Neuronal stem cell (in vitro differentiated cells): ENCODE data around the gene DLG2.
"Not testable (repeated sequence)": the region's sequence is repeated elsewhere in the genome, so short reads cannot be mapped to it uniquely, and the experiment has no call there.

Source experiments
- DNase-seq: peaks from one replicate; pipeline ENCODE4 v3.0.0-alpha.2; 2013; ENCODE audit warnings: low spot score
- H2AFZ ChIP-seq: one replicate; pipeline ENCODE4 v1.6.1; 2013; ENCODE audit warnings: mild to moderate bottlenecking, low read length, inconsistent platforms
- H2AK5ac ChIP-seq: 2 replicates; pipeline ENCODE4 v1.6.1; 2013; ENCODE audit warnings: low read depth, mild to moderate bottlenecking, inconsistent platforms, low read length, moderate library complexity, mixed read lengths
- H2BK120ac ChIP-seq: 2 replicates; pipeline ENCODE4 v1.6.1; 2013; ENCODE audit warnings: low read depth, mild to moderate bottlenecking, inconsistent platforms, low read length, moderate library complexity, mixed read lengths
- H2BK12ac ChIP-seq: one replicate; pipeline ENCODE4 v1.6.1; 2013; ENCODE audit warnings: low read length, inconsistent platforms
- H2BK15ac ChIP-seq: 2 replicates; pipeline ENCODE4 v1.6.1; 2013; ENCODE audit warnings: mild to moderate bottlenecking, low read length, inconsistent platforms, mixed read lengths
- H2BK5ac ChIP-seq: one replicate; pipeline ENCODE4 v1.6.1; 2013; ENCODE audit warnings: inconsistent platforms, mild to moderate bottlenecking, low read length, moderate library complexity
- H3K14ac ChIP-seq: one replicate; pipeline ENCODE4 v1.6.1; 2013; ENCODE audit warnings: low read length, inconsistent platforms
- H3K18ac ChIP-seq: 2 replicates; pipeline ENCODE4 v1.6.1; 2013; ENCODE audit warnings: low read length, inconsistent platforms
- H3K23ac ChIP-seq: 2 replicates; pipeline ENCODE4 v1.6.1; 2013; ENCODE audit warnings: low read depth, mild to moderate bottlenecking, mixed read lengths, low read length, inconsistent platforms; ENCODE audit not compliant: poor library complexity
- H3K27ac ChIP-seq: replicated peaks from 3 replicates; pipeline ENCODE4 v1.5.1; 2013; ENCODE audit warnings: low read length, inconsistent platforms
- H3K27me3 ChIP-seq, 3 experiments: 2 replicates each; pipeline ENCODE4 v1.6.1; 2013; ENCODE audit warnings: low read length in 3 of 3, mild to moderate bottlenecking in 2 of 3, inconsistent platforms in 1 of 3, low read depth in 1 of 3, mixed read lengths in 1 of 3, moderate library complexity in 1 of 3; ENCODE audit not compliant: control insufficient read depth in 3 of 3, insufficient read depth in 3 of 3
- H3K36me3 ChIP-seq, 2 donors: replicated peaks in 1 of 2; 2 replicates each; pipeline ENCODE4 v1.6.1; 2013; ENCODE audit warnings: low read length in 2 of 2; ENCODE audit not compliant: control insufficient read depth in 2 of 2, insufficient read depth in 2 of 2
- H3K4ac ChIP-seq: 2 replicates; pipeline ENCODE4 v1.6.1; 2013; ENCODE audit warnings: inconsistent platforms, mild to moderate bottlenecking, low read length, moderate library complexity
- H3K4me1 ChIP-seq, 2 donors: 1 replicate in 1 of 2; 2 replicates in 1 of 2; pipeline ENCODE4 v1.6.1; 2013; ENCODE audit warnings: low read length in 2 of 2, low read depth in 1 of 2; ENCODE audit not compliant: control insufficient read depth in 2 of 2, insufficient read depth in 1 of 2
- H3K4me2 ChIP-seq: one replicate; pipeline ENCODE4 v1.6.1; 2013; ENCODE audit warnings: mild to moderate bottlenecking, low read length, inconsistent platforms; ENCODE audit not compliant: insufficient read depth, poor library complexity, severe bottlenecking
- H3K4me3 ChIP-seq, 2 donors: 2 replicates each; pipeline ENCODE4 v1.5.1; 2013; ENCODE audit warnings: low read length in 2 of 2, mild to moderate bottlenecking in 2 of 2, inconsistent platforms in 1 of 2, moderate library complexity in 1 of 2
- H3K79me1 ChIP-seq: one replicate; pipeline ENCODE4 v1.6.1; 2013; ENCODE audit warnings: low read depth, mild to moderate bottlenecking, inconsistent platforms, low read length, moderate library complexity
- H3K9ac ChIP-seq: one replicate; pipeline ENCODE4 v1.6.1; 2013; ENCODE audit warnings: mild to moderate bottlenecking, low read depth, low read length, inconsistent platforms; ENCODE audit not compliant: poor library complexity
- H3K9me3 ChIP-seq, 2 donors: replicated peaks in 1 of 2; 2 replicates each; pipeline versions ENCODE3 to v1.6.1; 2013; ENCODE audit warnings: low read length in 2 of 2, mild to moderate bottlenecking in 2 of 2, inconsistent platforms in 1 of 2, low read depth in 1 of 2, mixed read lengths in 1 of 2, moderate library complexity in 1 of 2; ENCODE audit not compliant: control insufficient read depth in 2 of 2, insufficient read depth in 1 of 2
- H4K8ac ChIP-seq: one replicate; pipeline ENCODE4 v1.6.1; 2013; ENCODE audit warnings: low read depth, mild to moderate bottlenecking, inconsistent platforms, low read length, moderate library complexity
- H4K91ac ChIP-seq: one replicate; pipeline ENCODE4 v1.6.1; 2013; ENCODE audit warnings: low read length, low read depth, mild to moderate bottlenecking, inconsistent platforms; ENCODE audit not compliant: poor library complexity
- WGBS, 2 donors: extraction: QIAGEN DNeasy Blood & Tissue Kit; methylation state at CpG; one replicate each; pipeline ENCODE4 v1.1.7; 2013; ENCODE audit warnings: missing lambda C conversion rate in 2 of 2, mixed read lengths in 1 of 2; ENCODE audit not compliant: insufficient read length in 2 of 2, insufficient replicate concordance in 1 of 2; ENCODE audit errors: extremely low coverage in 2 of 2; 5-methylcytosine and 5-hydroxymethylcytosine counted together

Gene DLG2

GRCh38 chr11:85377901-85378300 is 249.2 kb downstream of the DLG2 start:
- H2AK5ac ChIP-seq = no peak overlapping the region
- H3K23ac ChIP-seq = no peak overlapping the region
- no peak overlapping the region for H4K8ac ChIP-seq
- no peak overlapping the region for H2BK120ac ChIP-seq
- no peak overlapping the region for H3K27ac ChIP-seq
- no peaks in the 10 kb centered on the region for H3K27me3 ChIP-seq
- H3K9ac ChIP-seq = no peak overlapping the region
- no peaks in the 10 kb centered on the region for H3K4me1 ChIP-seq
- no peak overlapping the region for H2AFZ ChIP-seq
- no peak overlapping the region for H3K4ac ChIP-seq
- no peak for DNase-seq
- H3K79me1 ChIP-seq = no peaks in the 10 kb centered on the region
- no peak overlapping the region for H2BK12ac ChIP-seq
- H3K14ac ChIP-seq = no peak overlapping the region
- H3K36me3 ChIP-seq = no peaks in the 10 kb centered on the region
- no peak overlapping the region for H3K4me3 ChIP-seq
- no peak overlapping the region for H3K4me2 ChIP-seq
- no peak overlapping the region for H3K18ac ChIP-seq
- no peak overlapping the region for H2BK15ac ChIP-seq
- no peaks in the 10 kb centered on the region for H3K9me3 ChIP-seq
- H4K91ac ChIP-seq = no peak overlapping the region
- no peak overlapping the region for H2BK5ac ChIP-seq

- H3K36me3 ChIP-seq = no peaks in the 10 kb centered on the region
- no CpG with 5 or more reads among the region's 6 CpGs for WGBS, 2 donors
- no peak overlapping the region for H3K4ac ChIP-seq
- no peak overlapping the region for H4K8ac ChIP-seq
- no peak overlapping the region for H3K9ac ChIP-seq
- H3K14ac ChIP-seq = no peak overlapping the region
- H2AK5ac ChIP-seq = no peak overlapping the region
- H2BK12ac ChIP-seq = no peak overlapping the region
- no peak overlapping the region for H2AFZ ChIP-seq
- no peak overlapping the region for H3K4me2 ChIP-seq
- H4K91ac ChIP-seq = no peak overlapping the region
- no peak overlapping the region for H3K18ac ChIP-seq
- H3K4me1 ChIP-seq = no peaks in the 10 kb centered on the region
- DNase-seq = no peak
- H3K9me3 ChIP-seq = no peaks in the 10 kb centered on the region
- no peaks in the 10 kb centered on the region for H3K27me3 ChIP-seq
- H3K79me1 ChIP-seq = no peaks in the 10 kb centered on the region
- H2BK5ac ChIP-seq = no peak overlapping the region
- H3K4me3 ChIP-seq = no peak overlapping the region
- no peak overlapping the region for H3K23ac ChIP-seq
- no peak overlapping the region for H2BK15ac ChIP-seq
- no peak overlapping the region for H2BK120ac ChIP-seq
- H3K27ac ChIP-seq = no peak overlapping the region
These were observed 267.3 kb downstream of the DLG2 start for GRCh38 chr11:85359859-85360258.

- Histone ChIP-seq H3K9me3 (no peaks in the 10 kb centered on the region), H3K4me2 (no peak overlapping the region), H3K27ac (no peak overlapping the region), H3K23ac (no peak overlapping the region), H2BK5ac (no peak overlapping the region), H4K8ac (no peak overlapping the region), H2BK120ac (no peak overlapping the region), H4K91ac (no peak overlapping the region), H2AK5ac (no peak overlapping the region), H3K79me1 (no peaks in the 10 kb centered on the region), H3K4ac (no peak overlapping the region), H3K9ac (no peak overlapping the region), H2AFZ (no peak overlapping the region), H3K4me3 (no peak overlapping the region), H3K36me3 (no peaks in the 10 kb centered on the region), H3K27me3 (no peaks in the 10 kb centered on the region), H3K4me1 (no peaks in the 10 kb centered on the region), H3K18ac (no peak overlapping the region), H2BK12ac (no peak overlapping the region), H2BK15ac (no peak overlapping the region), H3K14ac (no peak overlapping the region)
- DNase-seq = no peak
These were observed 271.2 kb downstream of the DLG2 start for GRCh38 chr11:85355921-85356320.

GRCh38 chr11:85349539-85349938 is 277.6 kb downstream of the DLG2 start:
- not testable (repeated sequence) for H3K27ac ChIP-seq, DNase-seq, H2BK120ac ChIP-seq, H3K9me3 ChIP-seq, H2AFZ ChIP-seq, H2BK15ac ChIP-seq, H3K27me3 ChIP-seq, H2BK12ac ChIP-seq, H3K4ac ChIP-seq, H3K18ac ChIP-seq, H3K79me1 ChIP-seq, H4K8ac ChIP-seq, H3K9ac ChIP-seq, H3K4me2 ChIP-seq, H3K4me3 ChIP-seq, H3K36me3 ChIP-seq, H3K14ac ChIP-seq, H3K23ac ChIP-seq, H3K4me1 ChIP-seq, H2AK5ac ChIP-seq, H4K91ac ChIP-seq, H2BK5ac ChIP-seq
- no CpG with 5 or more reads among the region's 2 CpGs for WGBS, 2 donors
